Stimulated activated CD8-positive, alpha-beta memory T cell treated with anti-CD3 and anti-CD28 coated beads, Interleukin-12 subunit alpha, Interleukin-12 subunit beta, amount 100 ng/mL, for 1 hour (primary cell): Measurements from ENCODE around the gene DCAF8.

Experiments used
- DNase-seq: peaks from one replicate; pipeline ENCODE4 v3.0.0-alpha.2; 2020; ENCODE audit warnings: low read depth

Gene DCAF8

DNA sequence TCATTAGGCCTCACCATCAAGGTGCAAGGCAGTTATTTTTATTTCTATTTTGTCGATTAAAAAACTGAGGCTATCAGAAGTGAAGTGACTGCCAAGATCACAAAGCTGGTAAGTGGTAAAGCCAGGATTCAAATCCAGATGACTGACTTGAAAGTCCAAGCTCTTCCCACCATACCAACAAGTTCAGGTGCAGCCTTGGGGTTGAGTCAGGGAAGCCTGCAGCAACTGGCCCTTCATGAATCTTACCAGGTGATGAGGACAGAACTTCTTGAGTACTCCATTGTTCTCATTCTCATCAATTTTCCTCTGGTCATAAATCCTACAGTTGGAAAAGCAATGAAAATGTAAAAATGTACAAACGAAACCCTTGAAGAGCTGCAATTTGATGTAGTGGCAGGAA lies 37.0 kb downstream of the DCAF8 start:
- DNase-seq, result no peak

DNA sequence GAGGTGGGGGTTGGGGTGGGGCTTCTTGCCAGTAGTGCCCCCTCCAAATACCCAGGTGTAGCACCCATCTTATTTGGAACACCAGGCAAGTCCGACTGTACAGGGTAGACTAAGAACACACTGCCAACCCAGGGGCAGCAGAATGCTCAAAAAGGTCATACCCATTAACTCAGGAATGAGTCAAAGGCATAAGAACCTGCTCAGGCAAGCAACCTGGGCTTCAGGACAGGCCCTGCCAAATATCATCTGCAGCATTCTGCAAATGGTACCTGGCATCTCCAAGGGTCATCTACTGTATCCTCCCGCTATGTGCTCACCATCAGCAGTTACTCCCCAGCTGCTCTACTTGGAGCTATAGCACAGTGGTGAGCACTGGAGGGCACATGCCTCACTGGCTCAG lies 37.7 kb downstream of the DCAF8 start:
- DNase-seq, result no peak

DNA sequence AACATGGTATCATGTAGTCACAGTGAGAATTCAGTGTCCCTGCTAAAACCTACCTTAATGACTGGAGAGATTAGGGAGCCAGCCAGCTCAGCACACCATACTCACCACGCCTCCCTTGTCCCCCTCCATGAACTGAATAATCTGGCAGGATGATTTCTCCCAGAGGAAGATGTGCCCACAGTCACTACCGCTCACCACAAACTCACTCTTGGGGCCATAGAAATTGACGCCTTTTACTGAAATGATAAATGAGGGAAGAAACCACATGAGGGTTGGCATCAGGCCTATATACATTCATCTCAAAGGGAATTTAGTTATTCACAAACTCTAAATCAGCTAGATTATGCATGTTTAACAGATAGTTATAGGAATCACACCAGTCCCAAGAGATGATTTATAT lies 39.8 kb downstream of the DCAF8 start:
- no peak for DNase-seq

DNA sequence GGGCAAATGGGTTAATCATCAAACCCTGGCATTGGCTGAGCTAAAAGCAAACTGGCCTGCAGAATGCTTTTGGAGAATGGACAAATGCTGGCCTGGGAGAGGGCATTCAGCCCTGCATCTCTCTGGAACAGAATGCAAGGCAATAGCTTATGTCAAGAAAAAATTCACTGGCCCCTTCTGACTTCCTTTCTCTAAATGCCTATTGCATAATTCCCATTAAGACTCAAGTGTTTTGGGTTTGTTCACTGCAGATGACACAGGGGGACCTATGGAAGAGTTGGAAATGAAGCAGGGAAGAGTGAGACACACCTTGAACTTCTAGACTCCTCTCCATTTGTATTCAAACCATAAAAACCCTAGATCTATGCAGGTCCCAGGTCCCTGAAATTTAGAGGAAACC lies 41.3 kb downstream of the DCAF8 start:
- no peak for DNase-seq

- DNase-seq, result no peak
Observed at GRCh38 chr1:160220301-160220700, 42.0 kb downstream of the DCAF8 start.

GRCh38 chr1:160219062-160219929 lies 43.1 kb downstream of the DCAF8 start:
- DNase-seq, result no peak

- DNase-seq, result no peak
Observed at GRCh38 chr1:160217481-160218051, 44.8 kb downstream of the DCAF8 start.

DNA sequence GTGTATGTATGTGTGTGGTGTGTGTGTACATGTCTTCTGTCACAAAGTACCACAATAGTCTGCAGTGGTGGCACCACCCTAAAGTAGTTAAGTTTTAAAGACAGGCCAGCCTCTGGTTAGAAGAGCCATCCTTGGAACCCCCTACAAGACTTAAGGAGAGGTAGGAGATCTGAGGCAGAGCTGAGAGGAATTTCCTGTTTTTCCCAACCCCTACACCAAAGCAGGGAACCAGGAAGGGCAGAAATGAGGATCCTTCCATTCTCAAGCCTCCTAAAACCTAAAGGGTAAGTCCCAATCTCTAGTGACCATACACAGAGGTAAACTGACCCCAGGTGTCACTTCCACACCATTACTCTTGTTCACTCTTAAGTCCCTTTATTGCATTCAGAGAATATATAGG lies 46.0 kb downstream of the DCAF8 start:
- no peak for DNase-seq

DNA sequence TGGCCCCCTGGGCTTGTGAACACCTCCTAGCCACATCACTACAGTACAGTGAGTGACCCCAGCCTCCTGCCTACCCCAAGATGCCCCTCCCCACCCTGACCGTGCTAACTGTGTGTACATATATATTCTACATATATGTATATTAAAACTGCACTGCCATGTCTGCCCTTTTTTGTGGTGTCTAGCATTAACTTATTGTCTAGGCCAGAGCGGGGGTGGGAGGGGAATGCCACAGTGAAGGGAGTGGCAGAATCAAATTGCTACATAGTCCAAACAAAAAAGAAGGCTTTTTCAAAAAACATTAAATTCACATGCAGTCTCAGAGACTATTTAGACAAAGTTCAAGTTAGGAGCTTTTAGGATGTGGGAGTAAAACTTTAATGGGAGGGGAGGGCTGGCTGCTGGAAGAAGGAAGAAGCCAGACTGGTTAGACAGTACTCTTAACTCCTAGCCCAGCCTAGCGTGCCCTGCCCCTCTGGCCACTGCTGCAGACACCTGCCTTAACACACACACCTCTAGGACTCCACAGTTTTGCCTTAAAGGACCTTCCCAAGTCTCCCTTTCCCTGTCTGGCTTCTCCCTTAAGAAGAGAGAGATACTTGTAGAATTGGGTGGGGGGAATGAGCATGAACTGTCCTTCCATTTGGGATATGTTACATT lies 47.7 kb downstream of the DCAF8 start:
- DNase-seq, result no peak

DNA sequence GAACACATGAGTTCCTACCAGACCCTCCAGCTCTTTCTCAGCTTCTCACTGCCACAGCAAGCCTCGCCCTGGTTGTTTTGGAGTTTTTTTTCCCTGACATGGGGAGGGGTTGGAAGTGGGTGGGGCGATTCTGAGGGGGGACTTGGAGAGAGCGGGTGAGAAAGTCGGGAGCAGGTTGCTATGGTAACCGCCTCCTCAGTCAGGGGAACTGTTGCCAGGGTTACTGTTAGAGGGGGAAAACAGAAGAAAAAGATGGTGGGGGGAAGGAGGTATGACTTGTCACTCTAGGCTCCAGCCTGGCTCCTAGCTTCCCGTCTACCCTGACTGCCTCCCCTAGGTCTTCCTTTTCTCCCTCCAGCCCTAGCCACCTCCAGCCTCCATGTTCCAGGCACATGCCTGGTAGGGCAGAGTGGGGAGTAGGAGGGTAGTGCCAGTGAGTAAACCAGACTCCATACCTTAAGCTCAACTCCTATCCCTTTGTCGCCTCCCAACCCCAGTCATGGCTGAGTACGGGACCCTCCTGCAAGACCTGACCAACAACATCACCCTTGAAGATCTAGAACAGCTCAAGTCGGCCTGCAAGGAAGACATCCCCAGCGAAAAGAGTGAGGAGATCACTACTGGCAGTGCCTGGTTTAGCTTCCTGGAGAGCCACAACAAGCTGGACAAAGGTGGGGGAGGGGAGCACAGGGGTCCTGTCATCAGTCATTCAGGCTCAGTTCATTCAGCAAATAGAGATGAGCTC lies 51.1 kb downstream of the DCAF8 start:
- no peak for DNase-seq

DNA sequence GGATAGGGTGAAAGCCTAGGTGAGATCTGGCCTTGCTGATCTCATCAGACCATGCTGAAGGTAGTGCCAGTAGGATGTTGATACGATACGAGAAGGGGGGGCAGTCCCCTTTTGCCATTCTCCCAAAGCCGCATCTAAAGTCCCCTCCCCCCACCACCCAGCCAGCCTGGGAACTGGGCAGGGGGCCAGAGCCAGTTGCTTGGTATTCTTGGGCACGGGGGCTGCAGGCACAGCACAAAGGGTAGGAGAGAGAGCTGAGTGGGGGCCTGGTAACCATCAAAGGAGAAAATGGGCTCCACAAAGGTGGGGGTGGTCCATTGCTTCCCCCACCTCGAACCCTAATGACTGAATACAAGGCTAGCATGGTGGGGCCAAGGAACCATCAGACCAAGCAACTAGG lies 51.8 kb downstream of the DCAF8 start:
- DNase-seq, result no peak

GRCh38 chr1:160209321-160210046 lies 52.9 kb downstream of the DCAF8 start:
- DNase-seq, result no peak

DNA sequence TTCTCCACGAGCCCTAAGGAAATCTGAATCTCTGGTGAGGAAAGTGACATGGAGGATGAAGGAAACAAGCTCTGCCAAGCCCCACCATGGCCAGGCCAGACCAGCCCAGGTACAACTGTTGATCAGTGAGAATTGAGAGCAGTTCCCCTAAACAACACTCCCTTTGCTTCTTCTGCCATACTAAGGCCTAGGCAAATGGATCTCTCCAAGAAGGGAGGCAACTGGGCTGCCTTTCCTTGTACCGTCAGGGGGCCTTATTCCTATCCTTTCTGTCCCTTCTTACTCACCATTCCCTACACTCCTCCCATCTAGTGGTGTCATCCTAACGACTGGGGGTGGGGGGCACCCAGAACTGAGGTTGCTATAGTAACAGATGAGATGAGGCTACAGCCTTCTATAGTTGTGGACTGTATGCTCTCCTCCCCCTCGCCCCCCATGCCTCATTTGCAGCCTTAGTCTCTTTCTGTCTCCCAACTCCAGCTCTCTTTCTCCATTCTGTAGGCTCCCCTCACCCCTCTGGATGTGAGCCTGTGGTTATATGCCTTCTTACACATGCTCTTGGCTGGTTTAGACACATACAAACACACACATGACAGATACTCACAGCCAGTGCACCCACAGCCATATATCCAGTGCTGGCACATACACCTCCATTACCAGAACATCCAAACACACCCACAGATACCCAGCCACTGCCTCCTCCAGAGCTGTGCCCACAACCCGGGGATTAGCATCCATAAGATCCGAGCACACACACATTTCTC lies 53.6 kb downstream of the DCAF8 start:
- DNase-seq, result no peak

GRCh38 chr1:160207771-160208556 lies 54.4 kb downstream of the DCAF8 start:
- DNase-seq, result no peak

GRCh38 chr1:160207118-160207650 lies 55.2 kb downstream of the DCAF8 start:
- no peak for DNase-seq

- DNase-seq, result no peak
Observed at GRCh38 chr1:160206421-160207117, 55.8 kb downstream of the DCAF8 start.

GRCh38 chr1:160206036-160206389 lies 56.3 kb downstream of the DCAF8 start:
- DNase-seq, result peak; percentile 21

GRCh38 chr1:160205242-160206035 lies 56.9 kb downstream of the DCAF8 start, which contains the start of gene PEA15:
Gene PEA15 (plus strand): TSS chr1:160205384. CDS start chr1:160211545, 6,161 bp downstream.
- DNase-seq, result peak; percentile 30
